GM23338 (cell line): ENCODE measurements around the gene PDS5A.

Experiments
- CREB1 ChIP-seq: fragments of 250-450 bp; sonication (Bioruptor Pico); IDR thresholded peaks from 2 replicates; pipeline ENCODE4 v1.5.0; 2020; ENCODE audit warnings: low read depth, mild to moderate bottlenecking, moderate library complexity
- CTCF ChIP-seq, 2 experiments: fragments of 200-600 bp in 1 of 2; sonication (generic) in 1 of 2; conservative IDR thresholded peaks; 2 replicates each; pipeline versions ENCODE4 v1.5.1 to v1.6.1; 2016 to 2017; ENCODE audit warnings: antibody characterized with exemption in 2 of 2, low read depth in 2 of 2, mild to moderate bottlenecking in 2 of 2, moderate library complexity in 1 of 2
- ETS1 ChIP-seq: IDR thresholded peaks from 2 replicates; pipeline ENCODE4 v1.6.1; 2016; ENCODE audit warnings: antibody characterized with exemption
- EZH2 ChIP-seq: fragments of 200-600 bp; sonication (generic); IDR thresholded peaks from one replicate; pipeline ENCODE4 v1.8.0; 2017; ENCODE audit warnings: antibody characterized with exemption, mild to moderate bottlenecking, low read depth; ENCODE audit not compliant: unreplicated experiment
- EZH2phosphoT487 ChIP-seq: fragments of 200-600 bp; sonication (generic); IDR thresholded peaks from one replicate; pipeline ENCODE4 v1.8.1; 2018; ENCODE audit warnings: antibody characterized with exemption; ENCODE audit not compliant: unreplicated experiment
- JUNB ChIP-seq: IDR thresholded peaks from one replicate; pipeline ENCODE4 v1.6.1; 2016; ENCODE audit warnings: antibody characterized with exemption; ENCODE audit not compliant: unreplicated experiment
- NANOG ChIP-seq: IDR thresholded peaks from 2 replicates; pipeline ENCODE4 v1.6.1; 2016; ENCODE audit warnings: antibody characterized with exemption, borderline replicate concordance
- POLR2AphosphoS5 ChIP-seq: IDR thresholded peaks from 2 replicates; pipeline ENCODE4 v1.6.1; 2016; ENCODE audit warnings: antibody characterized with exemption, low read depth
- REST ChIP-seq: IDR thresholded peaks from one replicate; pipeline ENCODE4 v1.6.1; 2018; ENCODE audit warnings: antibody characterized with exemption; ENCODE audit not compliant: unreplicated experiment
- STAT1 ChIP-seq: IDR thresholded peaks from one replicate; pipeline ENCODE4 v1.6.1; 2016; ENCODE audit warnings: antibody characterized with exemption; ENCODE audit not compliant: unreplicated experiment
- ZNF114 ChIP-seq: fragments of 250-450 bp; sonication (Bioruptor Pico); IDR thresholded peaks from 2 replicates; pipeline ENCODE4 v1.5.0; 2020; ENCODE audit warnings: mild to moderate bottlenecking, moderate library complexity
- ZNF331 ChIP-seq: fragments of 250-450 bp; sonication (Bioruptor Pico); IDR thresholded peaks from 2 replicates; pipeline ENCODE4 v1.5.0; 2020; ENCODE audit warnings: low read depth, mild to moderate bottlenecking, moderate library complexity
- TF ChIP-seq, protein P1 (sequence below): fragments of 250-450 bp; sonication (Bioruptor Pico); IDR thresholded peaks from 2 replicates; pipeline ENCODE4 v1.5.0; 2020; ENCODE audit warnings: mild to moderate bottlenecking, moderate library complexity

DNA sequence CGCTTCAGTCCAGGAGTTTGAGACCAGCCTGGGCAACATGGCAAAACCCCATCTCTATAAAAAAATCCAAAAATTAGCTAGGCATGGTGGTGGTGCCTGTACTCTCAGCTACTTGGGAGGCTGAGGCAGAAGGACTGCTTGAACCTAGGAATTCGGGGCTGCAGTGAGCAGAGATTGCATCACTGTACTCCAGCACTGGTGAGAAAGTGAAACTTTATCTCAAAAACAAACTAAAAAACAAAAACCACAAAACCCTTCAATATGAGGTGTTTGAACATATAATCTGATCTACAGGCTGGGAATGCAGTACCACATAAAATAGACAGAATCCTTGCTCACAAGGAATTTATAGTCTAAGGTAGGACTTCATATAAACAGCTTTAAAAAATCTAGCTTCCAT lies 103.9 kb downstream of the PDS5A start:
- TF ChIP-seq EZH2phosphoT487 (no peak), EZH2 (no peak), REST (no peak), CTCF (conservative IDR thresholded peaks at IDR 0.05; ENCODE audit: low read depth in 2 of 2) (no peak), JUNB (no peak), POLR2AphosphoS5 (no peak), CREB1 (CRISPR knock-in tag) (no peak), ZNF114 (CRISPR knock-in tag) (no peak), ETS1 (no peak), ZNF331 (CRISPR knock-in tag) (no peak), STAT1 (no peak), NANOG (no peak)
- TF ChIP-seq, protein P1, sequence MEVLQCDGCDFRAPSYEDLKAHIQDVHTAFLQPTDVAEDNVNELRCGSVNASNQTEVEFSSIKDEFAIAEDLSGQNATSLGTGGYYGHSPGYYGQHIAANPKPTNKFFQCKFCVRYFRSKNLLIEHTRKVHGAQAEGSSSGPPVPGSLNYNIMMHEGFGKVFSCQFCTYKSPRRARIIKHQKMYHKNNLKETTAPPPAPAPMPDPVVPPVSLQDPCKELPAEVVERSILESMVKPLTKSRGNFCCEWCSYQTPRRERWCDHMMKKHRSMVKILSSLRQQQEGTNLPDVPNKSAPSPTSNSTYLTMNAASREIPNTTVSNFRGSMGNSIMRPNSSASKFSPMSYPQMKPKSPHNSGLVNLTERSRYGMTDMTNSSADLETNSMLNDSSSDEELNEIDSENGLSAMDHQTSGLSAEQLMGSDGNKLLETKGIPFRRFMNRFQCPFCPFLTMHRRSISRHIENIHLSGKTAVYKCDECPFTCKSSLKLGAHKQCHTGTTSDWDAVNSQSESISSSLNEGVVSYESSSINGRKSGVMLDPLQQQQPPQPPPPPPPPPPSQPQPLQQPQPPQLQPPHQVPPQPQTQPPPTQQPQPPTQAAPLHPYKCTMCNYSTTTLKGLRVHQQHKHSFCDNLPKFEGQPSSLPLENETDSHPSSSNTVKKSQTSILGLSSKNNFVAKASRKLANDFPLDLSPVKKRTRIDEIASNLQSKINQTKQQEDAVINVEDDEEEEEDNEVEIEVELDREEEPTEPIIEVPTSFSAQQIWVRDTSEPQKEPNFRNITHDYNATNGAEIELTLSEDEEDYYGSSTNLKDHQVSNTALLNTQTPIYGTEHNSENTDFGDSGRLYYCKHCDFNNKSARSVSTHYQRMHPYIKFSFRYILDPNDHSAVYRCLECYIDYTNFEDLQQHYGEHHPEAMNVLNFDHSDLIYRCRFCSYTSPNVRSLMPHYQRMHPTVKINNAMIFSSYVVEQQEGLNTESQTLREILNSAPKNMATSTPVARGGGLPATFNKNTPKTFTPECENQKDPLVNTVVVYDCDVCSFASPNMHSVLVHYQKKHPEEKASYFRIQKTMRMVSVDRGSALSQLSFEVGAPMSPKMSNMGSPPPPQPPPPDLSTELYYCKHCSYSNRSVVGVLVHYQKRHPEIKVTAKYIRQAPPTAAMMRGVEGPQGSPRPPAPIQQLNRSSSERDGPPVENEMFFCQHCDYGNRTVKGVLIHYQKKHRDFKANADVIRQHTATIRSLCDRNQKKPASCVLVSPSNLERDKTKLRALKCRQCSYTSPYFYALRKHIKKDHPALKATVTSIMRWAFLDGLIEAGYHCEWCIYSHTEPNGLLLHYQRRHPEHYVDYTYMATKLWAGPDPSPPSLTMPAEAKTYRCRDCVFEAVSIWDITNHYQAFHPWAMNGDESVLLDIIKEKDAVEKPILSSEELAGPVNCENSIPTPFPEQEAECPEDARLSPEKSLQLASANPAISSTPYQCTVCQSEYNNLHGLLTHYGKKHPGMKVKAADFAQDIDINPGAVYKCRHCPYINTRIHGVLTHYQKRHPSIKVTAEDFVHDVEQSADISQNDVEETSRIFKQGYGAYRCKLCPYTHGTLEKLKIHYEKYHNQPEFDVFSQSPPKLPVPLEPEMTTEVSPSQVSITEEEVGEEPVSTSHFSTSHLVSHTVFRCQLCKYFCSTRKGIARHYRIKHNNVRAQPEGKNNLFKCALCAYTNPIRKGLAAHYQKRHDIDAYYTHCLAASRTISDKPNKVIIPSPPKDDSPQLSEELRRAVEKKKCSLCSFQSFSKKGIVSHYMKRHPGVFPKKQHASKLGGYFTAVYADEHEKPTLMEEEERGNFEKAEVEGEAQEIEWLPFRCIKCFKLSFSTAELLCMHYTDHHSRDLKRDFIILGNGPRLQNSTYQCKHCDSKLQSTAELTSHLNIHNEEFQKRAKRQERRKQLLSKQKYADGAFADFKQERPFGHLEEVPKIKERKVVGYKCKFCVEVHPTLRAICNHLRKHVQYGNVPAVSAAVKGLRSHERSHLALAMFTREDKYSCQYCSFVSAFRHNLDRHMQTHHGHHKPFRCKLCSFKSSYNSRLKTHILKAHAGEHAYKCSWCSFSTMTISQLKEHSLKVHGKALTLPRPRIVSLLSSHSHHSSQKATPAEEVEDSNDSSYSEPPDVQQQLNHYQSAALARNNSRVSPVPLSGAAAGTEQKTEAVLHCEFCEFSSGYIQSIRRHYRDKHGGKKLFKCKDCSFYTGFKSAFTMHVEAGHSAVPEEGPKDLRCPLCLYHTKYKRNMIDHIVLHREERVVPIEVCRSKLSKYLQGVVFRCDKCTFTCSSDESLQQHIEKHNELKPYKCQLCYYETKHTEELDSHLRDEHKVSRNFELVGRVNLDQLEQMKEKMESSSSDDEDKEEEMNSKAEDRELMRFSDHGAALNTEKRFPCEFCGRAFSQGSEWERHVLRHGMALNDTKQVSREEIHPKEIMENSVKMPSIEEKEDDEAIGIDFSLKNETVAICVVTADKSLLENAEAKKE = no peak
